Measurements from ENCODE around the gene OXER1.

OXER1 gene

GRCh38 chr2:42789751-42790150 lies 25.8 kb upstream of the OXER1 start:
- no peak overlapping the region for H3K4me3 ChIP-seq (IDR thresholded peaks at IDR 0.05; ENCODE audit: insufficient read depth, low read depth, low read length)
- H3K9ac ChIP-seq: no peak overlapping the region
- no peaks in the 10 kb centered on the region for H4K20me1 ChIP-seq (ENCODE audit: insufficient read depth)
- H3K27ac ChIP-seq: no peak overlapping the region
- H3K4me1 ChIP-seq (ENCODE audit: low read depth, poor library complexity, severe bottlenecking): no peaks in the 10 kb centered on the region
- no peak for TF ChIP-seq CTCF (conservative IDR thresholded peaks at IDR 0.05; ENCODE audit: low read depth, low read length)
- no peaks in the 10 kb centered on the region for H3K36me3 ChIP-seq (ENCODE audit: insufficient read depth)
- no peak overlapping the region for H2AFZ ChIP-seq (ENCODE audit: low read depth)
- H3K27me3 ChIP-seq (ENCODE audit: insufficient read depth, low read depth): no peaks in the 10 kb centered on the region
- H3K4me2 ChIP-seq: no peak overlapping the region
- H3K79me2 ChIP-seq (ENCODE audit: insufficient read depth, low read depth): no peaks in the 10 kb centered on the region

- no peaks in the 10 kb centered on the region for H3K4me1 ChIP-seq (ENCODE audit: low read depth, poor library complexity, severe bottlenecking)
- no peak overlapping the region for H3K27ac ChIP-seq
- no peaks in the 10 kb centered on the region for H3K27me3 ChIP-seq (ENCODE audit: insufficient read depth, low read depth)
Observed at GRCh38 chr2:42788882-42789281, 24.9 kb upstream of the OXER1 start.

DNA sequence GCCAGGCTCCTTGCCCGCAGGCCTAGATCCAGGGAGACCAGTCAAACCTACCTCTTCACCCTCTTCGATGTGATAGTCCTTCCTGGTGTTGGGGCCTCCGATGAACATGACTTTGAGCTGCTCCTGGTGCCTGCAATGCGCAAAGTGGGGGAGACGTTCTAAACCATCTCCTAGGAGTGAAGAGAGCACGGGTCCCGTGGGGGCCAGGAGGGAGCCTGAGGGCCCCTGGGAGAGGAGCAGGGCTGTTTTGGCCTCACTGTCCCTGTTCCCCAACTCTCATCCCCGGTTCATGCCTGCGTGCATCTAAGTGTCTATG lies 24.5 kb upstream of the OXER1 start:
- no peaks in the 10 kb centered on the region for H3K27me3 ChIP-seq (ENCODE audit: insufficient read depth, low read depth)
- no peak for TF ChIP-seq CTCF (conservative IDR thresholded peaks at IDR 0.05; ENCODE audit: low read depth, low read length)

More at GRCh38 chr2:42788882-42789281, 24.9 kb upstream of the OXER1 start:
- TF ChIP-seq CTCF (conservative IDR thresholded peaks at IDR 0.05; ENCODE audit: low read depth, low read length): no peak
- Histone ChIP-seq H3K9ac (no peak overlapping the region), H3K36me3 (ENCODE audit: insufficient read depth) (no peaks in the 10 kb centered on the region), H3K4me2 (no peak overlapping the region), H4K20me1 (ENCODE audit: insufficient read depth) (no peaks in the 10 kb centered on the region), H3K79me2 (ENCODE audit: insufficient read depth, low read depth) (no peaks in the 10 kb centered on the region), H3K4me3 (IDR thresholded peaks at IDR 0.05; ENCODE audit: insufficient read depth, low read depth, low read length) (no peak overlapping the region), H2AFZ (ENCODE audit: low read depth) (no peak overlapping the region)

GRCh38 chr2:42787788-42788477 lies 24.0 kb upstream of the OXER1 start:
- TF ChIP-seq CTCF (conservative IDR thresholded peaks at IDR 0.05; ENCODE audit: low read depth, low read length): no peak
- Histone ChIP-seq H3K4me2 (no peak overlapping the region), H3K79me2 (ENCODE audit: insufficient read depth, low read depth) (no peaks in the 10 kb centered on the region), H3K36me3 (ENCODE audit: insufficient read depth) (no peaks in the 10 kb centered on the region), H3K4me1 (ENCODE audit: low read depth, poor library complexity, severe bottlenecking) (no peaks in the 10 kb centered on the region), H3K27me3 (ENCODE audit: insufficient read depth, low read depth) (no peaks in the 10 kb centered on the region), H4K20me1 (ENCODE audit: insufficient read depth) (no peaks in the 10 kb centered on the region), H3K27ac (no peak overlapping the region), H2AFZ (ENCODE audit: low read depth) (no peak overlapping the region), H3K9ac (no peak overlapping the region), H3K4me3 (IDR thresholded peaks at IDR 0.05; ENCODE audit: insufficient read depth, low read depth, low read length) (no peak overlapping the region)

More for the DNA sequence above, 24.5 kb upstream of the OXER1 start:
- Histone ChIP-seq H3K79me2 (ENCODE audit: insufficient read depth, low read depth) (no peaks in the 10 kb centered on the region), H3K4me1 (ENCODE audit: low read depth, poor library complexity, severe bottlenecking) (no peaks in the 10 kb centered on the region), H3K27ac (no peak overlapping the region), H2AFZ (ENCODE audit: low read depth) (no peak overlapping the region), H3K4me2 (no peak overlapping the region), H3K4me3 (IDR thresholded peaks at IDR 0.05; ENCODE audit: insufficient read depth, low read depth, low read length) (no peak overlapping the region), H3K9ac (no peak overlapping the region), H3K36me3 (ENCODE audit: insufficient read depth) (no peaks in the 10 kb centered on the region), H4K20me1 (ENCODE audit: insufficient read depth) (no peaks in the 10 kb centered on the region)

Measured in KMS-11 (cell line).